Gastroesophageal sphincter (tissue), 3 donors: ENCODE data around the gene PIAS1.

Experiments
- POLR2A ChIP-seq, 2 donors: fragments of 450-650 bp; IDR thresholded peaks; one replicate each; pipeline ENCODE4 v1.6.1; 2017; ENCODE audit warnings: antibody characterized with exemption in 2 of 2, mild to moderate bottlenecking in 2 of 2, moderate library complexity in 1 of 2
- POLR2AphosphoS5 ChIP-seq: sonication (generic); formaldehyde crosslinking; IDR thresholded peaks from one replicate; pipeline ENCODE4 v1.6.1; 2017; ENCODE audit warnings: antibody characterized with exemption
- TF ChIP-seq, protein P1 (sequence below), 4 experiments: fragments of 200-600 bp in 2 of 4; fragments of 450-650 bp in 2 of 4; sonication (generic) in 1 of 4; IDR thresholded peaks; one replicate each; pipeline ENCODE4 v1.5.1; 2017 to 2019; ENCODE audit warnings: antibody characterized with exemption in 4 of 4, mild to moderate bottlenecking in 2 of 4, moderate library complexity in 2 of 4

DNA sequence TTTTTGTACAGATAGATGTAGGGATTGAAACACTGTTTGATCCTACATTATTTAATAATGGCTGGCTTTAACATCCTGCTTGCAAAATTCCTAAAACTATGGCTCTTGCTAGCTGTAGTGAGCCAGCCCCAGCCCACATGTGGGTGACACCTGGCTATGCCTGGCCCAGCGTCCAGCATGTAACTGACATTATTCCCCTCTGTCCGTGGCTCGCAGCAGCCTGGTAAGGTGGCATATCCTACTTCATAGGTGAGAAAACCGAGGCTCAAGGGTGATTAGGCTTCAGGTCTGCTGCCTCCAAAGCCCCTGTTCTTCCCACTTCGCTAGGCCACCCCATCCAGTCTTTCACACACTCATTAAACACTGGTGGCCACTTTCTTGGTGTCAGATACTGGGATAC lies 149.4 kb downstream of the PIAS1 start:
- TF ChIP-seq, protein P1, sequence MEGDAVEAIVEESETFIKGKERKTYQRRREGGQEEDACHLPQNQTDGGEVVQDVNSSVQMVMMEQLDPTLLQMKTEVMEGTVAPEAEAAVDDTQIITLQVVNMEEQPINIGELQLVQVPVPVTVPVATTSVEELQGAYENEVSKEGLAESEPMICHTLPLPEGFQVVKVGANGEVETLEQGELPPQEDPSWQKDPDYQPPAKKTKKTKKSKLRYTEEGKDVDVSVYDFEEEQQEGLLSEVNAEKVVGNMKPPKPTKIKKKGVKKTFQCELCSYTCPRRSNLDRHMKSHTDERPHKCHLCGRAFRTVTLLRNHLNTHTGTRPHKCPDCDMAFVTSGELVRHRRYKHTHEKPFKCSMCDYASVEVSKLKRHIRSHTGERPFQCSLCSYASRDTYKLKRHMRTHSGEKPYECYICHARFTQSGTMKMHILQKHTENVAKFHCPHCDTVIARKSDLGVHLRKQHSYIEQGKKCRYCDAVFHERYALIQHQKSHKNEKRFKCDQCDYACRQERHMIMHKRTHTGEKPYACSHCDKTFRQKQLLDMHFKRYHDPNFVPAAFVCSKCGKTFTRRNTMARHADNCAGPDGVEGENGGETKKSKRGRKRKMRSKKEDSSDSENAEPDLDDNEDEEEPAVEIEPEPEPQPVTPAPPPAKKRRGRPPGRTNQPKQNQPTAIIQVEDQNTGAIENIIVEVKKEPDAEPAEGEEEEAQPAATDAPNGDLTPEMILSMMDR (IDR thresholded peaks at IDR 0.05) = no peak
- no peak for TF ChIP-seq POLR2A (IDR thresholded peaks at IDR 0.05)
- no peak for TF ChIP-seq POLR2AphosphoS5
